ENCODE data around the gene ZDHHC14. TPM values are rescaled to one million over a fixed set of nuclear protein-coding genes. Genes with fewer than 3 reads are reported as not detected.

Gene ZDHHC14
- total and polyA plus RNA-seq, 2 experiments from 2014 or later = 3.0 to 7.4 TPM

- Histone ChIP-seq H3K27me3 (ENCODE audit: insufficient read depth) (no peaks in the 10 kb centered on the region), H3K4me3 (no peak overlapping the region), H3K27ac (ENCODE audit: low read depth) (no peak overlapping the region), H3K36me3 (ENCODE audit: insufficient read depth) (no peaks in the 10 kb centered on the region), H2AFZ (no peak overlapping the region), H4K20me1 (replicated peaks; ENCODE audit: insufficient read depth) (no peaks in the 10 kb centered on the region), H3F3A (replicated peaks; ENCODE audit: low read depth) (no peaks in the 10 kb centered on the region), H3K79me2 (replicated peaks; ENCODE audit: insufficient read depth) (no peaks in the 10 kb centered on the region), H3K4me1 (ENCODE audit: insufficient read depth) (peaks cover 34% of the 10 kb centered on the region), H3K9me2 (ENCODE audit: insufficient read depth) (no peaks in the 10 kb centered on the region), H3K4me2 (no peak overlapping the region)
- DNase-seq (ENCODE audit: low spot score) (no peak), ATAC-seq (no peak)
- Mint-ChIP-seq H3K4me1 (peaks cover 41% of the 10 kb centered on the region), H3K9me3 (no peaks in the 10 kb centered on the region), H3K27me3 (ENCODE audit: insufficient read depth, low read depth, poor library complexity) (peaks cover 8% of the 10 kb centered on the region), H3K4me3 (no peak overlapping the region), H3K27ac (no peak overlapping the region), H3K36me3 (ENCODE audit: low read depth) (no peaks in the 10 kb centered on the region; the same call in 2 of the 3 replicates)
- TF ChIP-seq, protein P1, sequence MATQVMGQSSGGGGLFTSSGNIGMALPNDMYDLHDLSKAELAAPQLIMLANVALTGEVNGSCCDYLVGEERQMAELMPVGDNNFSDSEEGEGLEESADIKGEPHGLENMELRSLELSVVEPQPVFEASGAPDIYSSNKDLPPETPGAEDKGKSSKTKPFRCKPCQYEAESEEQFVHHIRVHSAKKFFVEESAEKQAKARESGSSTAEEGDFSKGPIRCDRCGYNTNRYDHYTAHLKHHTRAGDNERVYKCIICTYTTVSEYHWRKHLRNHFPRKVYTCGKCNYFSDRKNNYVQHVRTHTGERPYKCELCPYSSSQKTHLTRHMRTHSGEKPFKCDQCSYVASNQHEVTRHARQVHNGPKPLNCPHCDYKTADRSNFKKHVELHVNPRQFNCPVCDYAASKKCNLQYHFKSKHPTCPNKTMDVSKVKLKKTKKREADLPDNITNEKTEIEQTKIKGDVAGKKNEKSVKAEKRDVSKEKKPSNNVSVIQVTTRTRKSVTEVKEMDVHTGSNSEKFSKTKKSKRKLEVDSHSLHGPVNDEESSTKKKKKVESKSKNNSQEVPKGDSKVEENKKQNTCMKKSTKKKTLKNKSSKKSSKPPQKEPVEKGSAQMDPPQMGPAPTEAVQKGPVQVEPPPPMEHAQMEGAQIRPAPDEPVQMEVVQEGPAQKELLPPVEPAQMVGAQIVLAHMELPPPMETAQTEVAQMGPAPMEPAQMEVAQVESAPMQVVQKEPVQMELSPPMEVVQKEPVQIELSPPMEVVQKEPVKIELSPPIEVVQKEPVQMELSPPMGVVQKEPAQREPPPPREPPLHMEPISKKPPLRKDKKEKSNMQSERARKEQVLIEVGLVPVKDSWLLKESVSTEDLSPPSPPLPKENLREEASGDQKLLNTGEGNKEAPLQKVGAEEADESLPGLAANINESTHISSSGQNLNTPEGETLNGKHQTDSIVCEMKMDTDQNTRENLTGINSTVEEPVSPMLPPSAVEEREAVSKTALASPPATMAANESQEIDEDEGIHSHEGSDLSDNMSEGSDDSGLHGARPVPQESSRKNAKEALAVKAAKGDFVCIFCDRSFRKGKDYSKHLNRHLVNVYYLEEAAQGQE (IDR thresholded peaks at IDR 0.05; ENCODE audit: unreplicated experiment) = no peak
- TF ChIP-seq NANOG (IDR thresholded peaks at IDR 0.05; ENCODE audit: borderline replicate concordance) = no peak
- TF ChIP-seq ZNF331 (CRISPR knock-in tag; IDR thresholded peaks at IDR 0.05; ENCODE audit: low read depth) = no peak
- no peak for TF ChIP-seq EZH2 (IDR thresholded peaks at IDR 0.05; ENCODE audit: low read depth, unreplicated experiment)
- no peak for TF ChIP-seq EZH2phosphoT487 (IDR thresholded peaks at IDR 0.05; ENCODE audit: unreplicated experiment)
- TF ChIP-seq JUNB (IDR thresholded peaks at IDR 0.05; ENCODE audit: unreplicated experiment) = no peak
- TF ChIP-seq, protein P2, sequence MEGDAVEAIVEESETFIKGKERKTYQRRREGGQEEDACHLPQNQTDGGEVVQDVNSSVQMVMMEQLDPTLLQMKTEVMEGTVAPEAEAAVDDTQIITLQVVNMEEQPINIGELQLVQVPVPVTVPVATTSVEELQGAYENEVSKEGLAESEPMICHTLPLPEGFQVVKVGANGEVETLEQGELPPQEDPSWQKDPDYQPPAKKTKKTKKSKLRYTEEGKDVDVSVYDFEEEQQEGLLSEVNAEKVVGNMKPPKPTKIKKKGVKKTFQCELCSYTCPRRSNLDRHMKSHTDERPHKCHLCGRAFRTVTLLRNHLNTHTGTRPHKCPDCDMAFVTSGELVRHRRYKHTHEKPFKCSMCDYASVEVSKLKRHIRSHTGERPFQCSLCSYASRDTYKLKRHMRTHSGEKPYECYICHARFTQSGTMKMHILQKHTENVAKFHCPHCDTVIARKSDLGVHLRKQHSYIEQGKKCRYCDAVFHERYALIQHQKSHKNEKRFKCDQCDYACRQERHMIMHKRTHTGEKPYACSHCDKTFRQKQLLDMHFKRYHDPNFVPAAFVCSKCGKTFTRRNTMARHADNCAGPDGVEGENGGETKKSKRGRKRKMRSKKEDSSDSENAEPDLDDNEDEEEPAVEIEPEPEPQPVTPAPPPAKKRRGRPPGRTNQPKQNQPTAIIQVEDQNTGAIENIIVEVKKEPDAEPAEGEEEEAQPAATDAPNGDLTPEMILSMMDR (conservative IDR thresholded peaks at IDR 0.05; ENCODE audit: low read depth in 2 of 2) = no peak
These were observed 20.8 kb downstream of the ZDHHC14 start for GRCh38 chr6:157401734-157402338.

DNA sequence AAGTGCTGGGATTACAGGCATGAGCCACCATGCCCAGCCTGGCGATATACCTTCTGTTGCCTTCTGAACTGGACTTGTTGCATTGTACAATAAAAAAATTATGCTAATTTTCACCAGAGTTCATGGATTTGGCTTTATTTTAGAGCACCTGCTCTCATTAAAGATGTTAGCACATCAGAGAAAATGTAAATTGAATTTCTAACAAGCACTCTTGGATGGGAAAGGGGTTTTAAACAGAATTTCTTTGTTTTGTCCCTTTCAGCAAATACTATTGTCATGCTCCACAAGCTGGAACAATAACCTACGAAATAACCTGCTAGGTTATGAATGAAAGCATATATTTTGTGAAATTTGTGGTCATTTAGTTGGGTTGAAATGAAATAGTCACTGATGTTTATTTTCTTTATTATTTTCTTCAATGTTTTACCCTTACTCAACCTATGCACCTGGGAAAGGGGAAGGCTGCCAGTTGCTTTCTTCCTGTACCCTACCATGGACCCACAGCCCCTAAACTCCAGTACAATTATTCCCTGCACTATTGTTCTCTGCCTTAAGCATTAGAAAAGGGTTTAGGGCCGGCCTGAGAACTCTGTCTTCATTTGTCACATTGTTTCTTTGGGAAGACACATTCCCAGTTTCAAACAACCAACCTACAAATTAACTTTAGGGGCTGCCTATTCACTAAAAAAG is 22.2 kb downstream of the ZDHHC14 start:
- no peak overlapping the region for H3K27ac ChIP-seq (ENCODE audit: low read depth)
- H3K9me3 Mint-ChIP-seq = no peaks in the 10 kb centered on the region
- peaks cover 50% of the 10 kb centered on the region for H3K4me1 Mint-ChIP-seq

More for the DNA sequence above, 22.2 kb downstream of the ZDHHC14 start:
- Histone ChIP-seq H3F3A (replicated peaks; ENCODE audit: low read depth) (no peaks in the 10 kb centered on the region), H3K27me3 (ENCODE audit: insufficient read depth) (no peaks in the 10 kb centered on the region), H2AFZ (no peak overlapping the region), H4K20me1 (replicated peaks; ENCODE audit: insufficient read depth) (no peaks in the 10 kb centered on the region), H3K9me2 (ENCODE audit: insufficient read depth) (no peaks in the 10 kb centered on the region), H3K4me1 (ENCODE audit: insufficient read depth) (peaks cover 36% of the 10 kb centered on the region), H3K4me2 (peak overlapping the region; percentile 40; the same call in 1 of the 2 replicates), H3K36me3 (ENCODE audit: insufficient read depth) (no peaks in the 10 kb centered on the region), H3K79me2 (replicated peaks; ENCODE audit: insufficient read depth) (no peaks in the 10 kb centered on the region), H3K4me3 (no peak overlapping the region)
- H3K36me3 Mint-ChIP-seq (ENCODE audit: low read depth) = no peaks in the 10 kb centered on the region; the same call in 2 of the 3 replicates
- 0 out of 2 replicates have a peak, but pooled peaks have one; percentile 2 for TF ChIP-seq NANOG (IDR thresholded peaks at IDR 0.05; ENCODE audit: borderline replicate concordance)
- TF ChIP-seq, protein P1 (IDR thresholded peaks at IDR 0.05; ENCODE audit: unreplicated experiment) = no peak
- DNase-seq (ENCODE audit: low spot score) = no peak
- H3K27me3 Mint-ChIP-seq (ENCODE audit: insufficient read depth, low read depth, poor library complexity) = peaks cover 8% of the 10 kb centered on the region
- no peak overlapping the region for H3K27ac Mint-ChIP-seq
- peak; percentile 70 for ATAC-seq
- no peak overlapping the region for H3K4me3 Mint-ChIP-seq
